GM12873 (cell line): ENCODE results near the gene AMOTL2.
A peak's percentile ranks its signal among the peaks of the same experiment; 100 is the strongest.

ENCODE experiments used
- TF ChIP-seq, protein P1 (sequence below): IDR thresholded peaks from 2 replicates; pipeline ENCODE4 v1.5.1; 2012; ENCODE audit warnings: low read depth, mild to moderate bottlenecking, moderate library complexity, low read length, control low read depth; ENCODE audit not compliant: insufficient read depth; ENCODE audit errors: missing control alignments

The AMOTL2 gene

DNA sequence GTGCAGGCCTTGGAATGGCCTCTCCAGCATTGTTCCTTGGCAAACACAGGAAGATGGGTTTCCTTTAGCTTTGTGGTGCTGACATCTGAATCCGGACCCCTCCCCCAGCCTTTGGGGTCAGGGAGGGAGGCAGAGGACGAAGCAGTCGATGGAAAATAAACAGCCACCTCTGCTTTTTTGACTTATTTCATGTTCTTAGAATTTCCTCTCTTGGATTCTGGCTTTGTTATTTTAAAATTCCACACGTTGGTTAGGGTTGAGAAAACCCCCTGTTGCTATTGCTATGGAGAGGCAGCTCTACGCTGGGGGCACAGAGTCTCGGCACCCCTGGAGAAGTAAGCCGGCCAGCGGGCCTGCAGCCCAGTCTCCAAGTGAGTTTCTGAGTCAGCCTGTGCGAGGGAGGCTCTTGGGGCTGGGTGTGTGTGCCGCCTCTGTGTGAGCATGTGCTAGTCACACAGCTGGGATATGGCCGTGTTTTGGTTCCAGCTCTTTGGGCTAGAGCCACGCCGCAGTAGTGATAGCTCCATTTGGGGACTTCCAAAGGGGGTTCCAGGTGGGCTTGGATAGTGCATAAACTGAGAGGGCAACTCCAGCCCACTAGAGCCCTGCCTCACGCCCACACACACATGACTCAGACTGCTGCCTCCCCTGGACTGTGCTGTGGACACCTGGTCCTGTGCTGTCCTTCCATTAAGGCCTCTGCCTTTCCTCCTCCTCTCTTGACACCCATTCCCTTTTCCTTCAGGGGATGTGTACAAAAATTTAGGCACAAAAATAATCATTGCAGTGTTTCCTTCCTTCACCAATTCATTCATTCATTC is 58.8 kb downstream of the AMOTL2 start:
- TF ChIP-seq, protein P1, sequence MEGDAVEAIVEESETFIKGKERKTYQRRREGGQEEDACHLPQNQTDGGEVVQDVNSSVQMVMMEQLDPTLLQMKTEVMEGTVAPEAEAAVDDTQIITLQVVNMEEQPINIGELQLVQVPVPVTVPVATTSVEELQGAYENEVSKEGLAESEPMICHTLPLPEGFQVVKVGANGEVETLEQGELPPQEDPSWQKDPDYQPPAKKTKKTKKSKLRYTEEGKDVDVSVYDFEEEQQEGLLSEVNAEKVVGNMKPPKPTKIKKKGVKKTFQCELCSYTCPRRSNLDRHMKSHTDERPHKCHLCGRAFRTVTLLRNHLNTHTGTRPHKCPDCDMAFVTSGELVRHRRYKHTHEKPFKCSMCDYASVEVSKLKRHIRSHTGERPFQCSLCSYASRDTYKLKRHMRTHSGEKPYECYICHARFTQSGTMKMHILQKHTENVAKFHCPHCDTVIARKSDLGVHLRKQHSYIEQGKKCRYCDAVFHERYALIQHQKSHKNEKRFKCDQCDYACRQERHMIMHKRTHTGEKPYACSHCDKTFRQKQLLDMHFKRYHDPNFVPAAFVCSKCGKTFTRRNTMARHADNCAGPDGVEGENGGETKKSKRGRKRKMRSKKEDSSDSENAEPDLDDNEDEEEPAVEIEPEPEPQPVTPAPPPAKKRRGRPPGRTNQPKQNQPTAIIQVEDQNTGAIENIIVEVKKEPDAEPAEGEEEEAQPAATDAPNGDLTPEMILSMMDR: no peak

DNA sequence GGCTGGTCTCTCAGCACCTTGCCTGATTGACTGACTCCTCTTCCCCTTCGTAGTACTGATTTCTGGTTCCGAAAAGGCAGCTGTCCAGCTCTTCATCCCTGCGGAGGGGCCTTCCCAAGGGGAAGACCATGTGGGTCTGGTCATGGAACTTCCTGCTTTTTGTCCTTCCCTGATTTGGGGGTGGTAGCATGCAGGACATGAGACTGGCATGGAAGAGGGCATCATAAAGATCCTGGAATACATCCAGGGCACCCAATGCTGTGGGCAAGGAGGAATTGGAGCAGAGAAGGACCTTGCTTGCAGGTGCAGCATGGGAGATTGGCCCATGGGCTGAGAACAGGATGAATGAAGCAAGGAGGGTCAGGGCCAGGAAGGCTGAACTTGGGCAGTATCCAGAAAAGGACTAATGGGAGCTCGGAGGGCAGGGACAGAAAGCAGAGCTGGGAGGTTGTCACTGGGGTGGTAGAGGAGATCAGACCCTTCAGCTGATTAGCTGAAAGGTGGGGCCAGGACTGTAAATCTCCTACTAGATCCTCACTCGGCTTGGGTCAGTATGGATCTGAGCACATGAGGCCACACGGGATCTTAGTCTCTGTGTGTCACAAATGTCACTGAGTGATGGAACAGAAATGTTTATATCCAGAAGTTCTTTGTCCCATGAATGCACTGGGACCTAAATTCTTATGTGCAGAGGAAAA is 59.5 kb downstream of the AMOTL2 start:
- TF ChIP-seq, protein P1: no peak

GRCh38 chr3:134313847-134314587 is 60.2 kb downstream of the AMOTL2 start:
- TF ChIP-seq, protein P1: no peak

GRCh38 chr3:134312873-134313846 is 61.1 kb downstream of the AMOTL2 start:
- TF ChIP-seq, protein P1: peak; percentile 20

DNA sequence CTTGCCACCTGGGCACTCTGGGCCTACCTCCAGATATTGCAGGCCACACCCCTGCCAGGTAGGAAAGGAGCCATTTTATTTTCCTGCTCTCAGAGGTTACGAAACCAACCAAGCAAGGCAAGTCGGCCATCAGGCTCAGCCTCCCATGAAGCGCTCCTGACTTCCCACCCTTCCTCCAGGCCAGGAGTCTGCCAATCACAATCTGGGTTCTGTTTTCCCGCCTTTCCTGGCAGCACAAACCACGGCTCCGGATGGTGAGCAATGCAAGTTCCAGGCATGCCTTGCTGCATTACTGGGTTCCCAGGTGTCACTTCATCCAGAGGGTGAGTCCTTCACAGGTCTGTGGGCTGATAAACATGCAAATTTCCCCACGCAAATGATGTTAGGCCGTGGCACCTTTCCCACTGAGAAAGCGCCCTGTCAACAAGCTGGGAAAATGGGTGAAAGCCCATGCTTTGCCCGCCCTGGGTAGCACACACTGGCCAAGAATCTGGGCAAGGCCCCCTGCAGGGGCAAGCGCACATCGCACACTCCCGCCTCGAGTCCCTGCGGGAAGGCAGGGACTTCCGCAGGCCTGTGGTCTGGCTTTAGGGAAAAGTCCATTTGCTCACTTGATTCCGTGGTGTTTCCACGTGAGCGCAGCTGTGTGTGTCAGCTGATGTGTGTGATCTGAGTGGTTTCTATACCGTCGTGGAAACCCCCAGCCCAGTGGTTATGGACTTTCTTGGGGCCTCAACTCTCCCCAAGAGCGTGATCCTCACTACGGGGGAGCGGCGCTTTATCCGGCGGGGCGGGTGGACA is 62.0 kb downstream of the AMOTL2 start:
- TF ChIP-seq, protein P1: peak; percentile 24

GRCh38 chr3:134311693-134312071 is 62.6 kb downstream of the AMOTL2 start:
- TF ChIP-seq, protein P1: no peak
